22Rv1 (cell line): ENCODE results near the gene CCT7.

Source experiments
- CTCF ChIP-seq: fragments of 450-650 bp; IDR thresholded peaks from 2 replicates; pipeline ENCODE4 v1.5.1; 2017; ENCODE audit warnings: mild to moderate bottlenecking
- ZFX ChIP-seq: fragments of 450-650 bp; IDR thresholded peaks from 2 replicates; pipeline ENCODE4 v1.6.1; 2017; ENCODE audit warnings: antibody characterized with exemption, borderline replicate concordance

GRCh38 chr2:73297151-73297559 lies 63.0 kb downstream of the CCT7 start:
- no peak for TF ChIP-seq CTCF
- TF ChIP-seq ZFX: no peak
